Vagina (tissue), 2 donors: ENCODE results near the gene SHISA5. TPM values are rescaled to one million over a fixed set of nuclear protein-coding genes. Genes with fewer than 3 reads are reported as not detected.

Source experiments
- DNase-seq, 2 donors: peaks; one replicate each; pipeline ENCODE4 v3.0.0-alpha.2; 2017; ENCODE audit errors: extremely low spot score in 2 of 2
- H3K27ac ChIP-seq: fragments of 200-600 bp; sonication (generic); one replicate; pipeline ENCODE4 v1.5.1; 2019
- H3K27me3 ChIP-seq: fragments of 200-600 bp; sonication (generic); one replicate; pipeline ENCODE4 v1.5.1; 2019
- H3K36me3 ChIP-seq, 2 donors: fragments of 200-600 bp; sonication (generic); one replicate each; pipeline ENCODE4 v1.5.1; 2017 to 2019
- H3K4me1 ChIP-seq: fragments of 200-600 bp; sonication (generic); one replicate; pipeline ENCODE4 v1.5.1; 2019
- H3K4me3 ChIP-seq, 2 donors: fragments of 200-600 bp; sonication (generic); 1 replicate in 1 of 2; 2 replicates in 1 of 2; pipeline ENCODE4 v1.5.1; 2016 to 2019
- H3K9me3 ChIP-seq: fragments of 200-600 bp; sonication (generic); one replicate; pipeline ENCODE4 v1.5.1; 2019
- POLR2A ChIP-seq, 2 donors: fragments of 450-650 bp; IDR thresholded peaks; one replicate each; pipeline ENCODE4 v1.6.1; 2017; ENCODE audit warnings: antibody characterized with exemption in 2 of 2, mild to moderate bottlenecking in 2 of 2, moderate library complexity in 2 of 2
- POLR2AphosphoS5 ChIP-seq, 2 donors: sonication (generic); formaldehyde crosslinking; IDR thresholded peaks; one replicate each; pipeline ENCODE4 v1.9.0; 2017; ENCODE audit warnings: antibody characterized with exemption in 2 of 2, mild to moderate bottlenecking in 2 of 2, low read depth in 1 of 2; ENCODE audit not compliant: insufficient read depth in 1 of 2
- intact Hi-C: fragments of 100-400 bp; cut with DNase I; formaldehyde crosslinking; loops from one replicate; pipeline ENCODE4 v1.15.1; 2023
- total RNA-seq: library from RNA; depleted of rRNA; stranded (reverse); fragments of >200 nt; gene quantifications from one replicate; pipeline ENCODE4 v1.2.3, GENCODE V29; 2016
- TF ChIP-seq, protein P1 (sequence below), 3 experiments: fragments of 450-650 bp in 2 of 3; fragments of 200-600 bp in 1 of 3; sonication (generic) in 1 of 3; IDR thresholded peaks; one replicate each; pipeline ENCODE4 v1.5.1; 2017 to 2019; ENCODE audit warnings: antibody characterized with exemption in 3 of 3, mild to moderate bottlenecking in 2 of 3, moderate library complexity in 2 of 3

The SHISA5 gene
- total RNA-seq, 1 donor from 2014 or later = 133 TPM

DNA sequence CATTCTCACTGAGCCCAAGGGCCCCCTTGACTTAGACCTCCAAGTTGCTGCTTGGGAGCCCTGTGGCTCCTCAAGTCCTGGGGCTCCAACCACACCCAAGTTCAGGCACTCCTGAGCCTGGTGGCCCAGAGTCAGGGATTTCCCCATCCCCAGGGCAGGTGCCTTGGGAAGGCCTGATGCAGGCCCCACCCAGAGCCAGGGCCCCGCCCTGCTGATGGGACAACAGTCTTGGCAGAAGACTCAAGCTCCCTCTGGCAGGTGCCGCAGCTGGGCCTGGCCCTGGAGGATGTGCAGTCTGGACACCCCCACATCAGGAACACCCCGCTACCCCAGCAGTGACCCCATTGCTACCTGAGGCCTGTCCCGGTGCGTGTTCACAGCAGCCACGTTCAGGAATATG lies 17.7 kb upstream of the SHISA5 start:
- no peak for TF ChIP-seq POLR2AphosphoS5 (IDR thresholded peaks at IDR 0.05; ENCODE audit: insufficient read depth in 1 of 2, low read depth in 1 of 2)
- no peak for TF ChIP-seq POLR2A (IDR thresholded peaks at IDR 0.05)
- TF ChIP-seq, protein P1, sequence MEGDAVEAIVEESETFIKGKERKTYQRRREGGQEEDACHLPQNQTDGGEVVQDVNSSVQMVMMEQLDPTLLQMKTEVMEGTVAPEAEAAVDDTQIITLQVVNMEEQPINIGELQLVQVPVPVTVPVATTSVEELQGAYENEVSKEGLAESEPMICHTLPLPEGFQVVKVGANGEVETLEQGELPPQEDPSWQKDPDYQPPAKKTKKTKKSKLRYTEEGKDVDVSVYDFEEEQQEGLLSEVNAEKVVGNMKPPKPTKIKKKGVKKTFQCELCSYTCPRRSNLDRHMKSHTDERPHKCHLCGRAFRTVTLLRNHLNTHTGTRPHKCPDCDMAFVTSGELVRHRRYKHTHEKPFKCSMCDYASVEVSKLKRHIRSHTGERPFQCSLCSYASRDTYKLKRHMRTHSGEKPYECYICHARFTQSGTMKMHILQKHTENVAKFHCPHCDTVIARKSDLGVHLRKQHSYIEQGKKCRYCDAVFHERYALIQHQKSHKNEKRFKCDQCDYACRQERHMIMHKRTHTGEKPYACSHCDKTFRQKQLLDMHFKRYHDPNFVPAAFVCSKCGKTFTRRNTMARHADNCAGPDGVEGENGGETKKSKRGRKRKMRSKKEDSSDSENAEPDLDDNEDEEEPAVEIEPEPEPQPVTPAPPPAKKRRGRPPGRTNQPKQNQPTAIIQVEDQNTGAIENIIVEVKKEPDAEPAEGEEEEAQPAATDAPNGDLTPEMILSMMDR (IDR thresholded peaks at IDR 0.05) = no peak
- no peaks in the 10 kb centered on the region for H3K27me3 ChIP-seq
- H3K4me1 ChIP-seq = no peaks in the 10 kb centered on the region
- H3K27ac ChIP-seq = no peak overlapping the region
- H3K4me3 ChIP-seq = no peak overlapping the region
- no peak for DNase-seq
- intact Hi-C loops = loop anchor here (5.0 kb wide), 1 partner anchor 1866 kb away; no protein-coding TSS in a partner anchor
- H3K9me3 ChIP-seq = no peaks in the 10 kb centered on the region
- H3K36me3 ChIP-seq = no peaks in the 10 kb centered on the region

DNA sequence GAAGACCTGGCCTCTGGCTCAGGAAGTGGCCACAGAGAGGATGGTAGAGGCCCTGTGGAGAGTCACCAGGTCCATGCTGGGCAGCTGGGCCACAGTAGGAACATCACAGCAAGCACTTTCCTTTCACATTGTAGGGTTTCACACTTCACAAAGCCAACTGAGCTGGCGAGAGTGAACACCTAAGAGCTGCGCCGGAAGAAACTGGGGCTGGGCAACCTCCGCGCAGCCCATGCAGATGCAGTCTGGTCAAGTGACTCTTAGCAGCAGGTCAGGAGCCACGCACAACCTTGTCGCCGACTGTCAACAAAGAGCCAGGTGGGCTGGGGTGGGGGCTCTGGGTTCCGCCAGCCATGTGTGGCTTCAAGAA lies 15.3 kb upstream of the SHISA5 start:
- no peak for DNase-seq
- TF ChIP-seq, protein P1 (IDR thresholded peaks at IDR 0.05) = no peak
- TF ChIP-seq POLR2AphosphoS5 (IDR thresholded peaks at IDR 0.05; ENCODE audit: insufficient read depth in 1 of 2, low read depth in 1 of 2) = no peak
- TF ChIP-seq POLR2A (IDR thresholded peaks at IDR 0.05) = no peak
- Histone ChIP-seq H3K27ac (no peak overlapping the region), H3K27me3 (no peaks in the 10 kb centered on the region), H3K9me3 (no peaks in the 10 kb centered on the region), H3K36me3 (no peaks in the 10 kb centered on the region), H3K4me3 (no peak overlapping the region), H3K4me1 (no peaks in the 10 kb centered on the region)
- intact Hi-C loops = no loop called here

DNA sequence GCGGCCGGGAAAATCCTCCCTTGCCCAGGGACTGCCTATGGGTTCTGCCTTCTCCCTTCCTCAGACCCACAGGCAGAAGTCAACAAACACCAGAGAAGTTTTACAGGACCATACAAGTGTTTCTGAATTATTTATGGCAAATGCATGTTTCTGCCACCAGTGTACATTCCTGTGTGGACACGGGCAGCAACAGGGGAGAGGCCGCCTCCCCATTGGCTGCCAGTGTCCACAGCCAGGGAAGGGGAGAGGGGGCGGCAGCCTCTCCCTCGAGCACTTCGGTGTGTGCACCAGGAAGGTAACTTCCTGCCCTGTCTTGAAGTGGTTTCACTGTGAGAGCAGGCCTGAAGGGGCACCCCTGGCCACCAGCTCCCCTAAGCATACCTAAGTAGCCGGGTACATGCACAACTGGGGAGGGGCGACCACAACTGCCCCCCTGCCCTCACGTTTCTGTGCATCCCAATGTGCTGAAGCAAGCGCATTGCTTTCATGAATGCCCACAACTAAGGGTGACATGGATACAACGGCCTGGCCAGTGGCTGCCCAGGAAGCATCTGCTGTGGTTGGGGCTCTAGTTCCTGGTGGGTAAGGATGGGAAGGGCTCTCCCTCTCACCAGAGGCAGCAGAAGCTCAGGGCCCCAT lies 14.8 kb upstream of the SHISA5 start:
- no peaks in the 10 kb centered on the region for H3K9me3 ChIP-seq
- no peaks in the 10 kb centered on the region for H3K4me1 ChIP-seq
- TF ChIP-seq POLR2AphosphoS5 (IDR thresholded peaks at IDR 0.05; ENCODE audit: insufficient read depth in 1 of 2, low read depth in 1 of 2) (no peak), POLR2A (IDR thresholded peaks at IDR 0.05) (no peak)
- TF ChIP-seq, protein P1 (IDR thresholded peaks at IDR 0.05) = no peak
- no peak for DNase-seq
- H3K36me3 ChIP-seq = no peaks in the 10 kb centered on the region
- no peak overlapping the region for H3K4me3 ChIP-seq
- no peak overlapping the region for H3K27ac ChIP-seq
- intact Hi-C loops = no loop called here
- H3K27me3 ChIP-seq = no peaks in the 10 kb centered on the region

DNA sequence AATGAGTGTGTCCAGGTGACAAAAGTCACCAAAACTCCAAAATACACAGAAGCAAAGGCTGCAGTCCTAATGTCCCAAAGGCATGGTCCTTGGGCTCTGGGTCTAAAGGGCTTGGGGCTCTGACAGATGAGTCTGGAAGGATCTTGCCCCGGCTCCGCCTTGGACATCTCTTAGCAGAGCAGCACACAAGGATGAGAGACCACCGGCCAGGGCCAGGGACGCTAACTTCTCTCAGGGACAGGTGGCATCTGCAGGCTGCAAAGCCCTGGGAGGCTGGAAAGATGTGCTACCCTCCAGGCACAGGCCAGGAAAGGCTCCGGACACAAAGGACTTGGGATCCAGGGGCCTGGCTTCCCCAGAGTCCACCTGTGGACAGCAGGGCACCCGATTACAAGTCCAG lies 14.1 kb upstream of the SHISA5 start:
- TF ChIP-seq, protein P1 (IDR thresholded peaks at IDR 0.05) = no peak
- TF ChIP-seq POLR2A (IDR thresholded peaks at IDR 0.05) = no peak
- no peak for TF ChIP-seq POLR2AphosphoS5 (IDR thresholded peaks at IDR 0.05; ENCODE audit: insufficient read depth in 1 of 2, low read depth in 1 of 2)
- Histone ChIP-seq H3K4me3 (no peak overlapping the region), H3K9me3 (no peaks in the 10 kb centered on the region), H3K36me3 (no peaks in the 10 kb centered on the region), H3K27me3 (no peaks in the 10 kb centered on the region), H3K4me1 (no peaks in the 10 kb centered on the region), H3K27ac (no peak overlapping the region)
- no peak for DNase-seq
- intact Hi-C loops = no loop called here

DNA sequence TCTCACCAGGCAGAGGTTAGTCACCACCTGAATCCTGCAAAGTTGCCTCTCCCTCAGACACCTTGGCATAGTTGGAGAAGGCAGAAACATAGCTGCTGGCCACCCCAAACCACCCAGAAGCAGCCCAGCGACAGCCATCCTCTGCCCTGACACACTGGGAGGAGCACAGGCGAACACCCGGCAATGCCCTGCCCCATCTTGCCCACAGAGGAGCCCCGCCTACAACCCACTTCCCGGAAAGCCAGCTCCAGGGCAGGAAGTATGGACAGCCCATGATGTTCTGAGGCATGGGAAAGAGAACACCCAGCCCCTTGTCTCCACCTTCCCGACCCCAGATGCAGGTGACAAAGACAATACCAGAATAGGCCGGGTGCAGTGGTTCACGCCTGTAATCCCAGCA lies 12.6 kb upstream of the SHISA5 start:
- TF ChIP-seq POLR2A (IDR thresholded peaks at IDR 0.05) (no peak), POLR2AphosphoS5 (IDR thresholded peaks at IDR 0.05; ENCODE audit: insufficient read depth in 1 of 2, low read depth in 1 of 2) (no peak)
- TF ChIP-seq, protein P1 (IDR thresholded peaks at IDR 0.05) = no peak
- Histone ChIP-seq H3K36me3 (no peaks in the 10 kb centered on the region), H3K27me3 (no peaks in the 10 kb centered on the region), H3K4me1 (no peaks in the 10 kb centered on the region), H3K27ac (no peak overlapping the region), H3K4me3 (no peak overlapping the region), H3K9me3 (no peaks in the 10 kb centered on the region)
- no peak for DNase-seq
- intact Hi-C loops = no loop called here
